Measurements from ENCODE around the gene PARD6G.

- no peak for TF ChIP-seq POLR2A (IDR thresholded peaks at IDR 0.05)
- TF ChIP-seq, protein P1, sequence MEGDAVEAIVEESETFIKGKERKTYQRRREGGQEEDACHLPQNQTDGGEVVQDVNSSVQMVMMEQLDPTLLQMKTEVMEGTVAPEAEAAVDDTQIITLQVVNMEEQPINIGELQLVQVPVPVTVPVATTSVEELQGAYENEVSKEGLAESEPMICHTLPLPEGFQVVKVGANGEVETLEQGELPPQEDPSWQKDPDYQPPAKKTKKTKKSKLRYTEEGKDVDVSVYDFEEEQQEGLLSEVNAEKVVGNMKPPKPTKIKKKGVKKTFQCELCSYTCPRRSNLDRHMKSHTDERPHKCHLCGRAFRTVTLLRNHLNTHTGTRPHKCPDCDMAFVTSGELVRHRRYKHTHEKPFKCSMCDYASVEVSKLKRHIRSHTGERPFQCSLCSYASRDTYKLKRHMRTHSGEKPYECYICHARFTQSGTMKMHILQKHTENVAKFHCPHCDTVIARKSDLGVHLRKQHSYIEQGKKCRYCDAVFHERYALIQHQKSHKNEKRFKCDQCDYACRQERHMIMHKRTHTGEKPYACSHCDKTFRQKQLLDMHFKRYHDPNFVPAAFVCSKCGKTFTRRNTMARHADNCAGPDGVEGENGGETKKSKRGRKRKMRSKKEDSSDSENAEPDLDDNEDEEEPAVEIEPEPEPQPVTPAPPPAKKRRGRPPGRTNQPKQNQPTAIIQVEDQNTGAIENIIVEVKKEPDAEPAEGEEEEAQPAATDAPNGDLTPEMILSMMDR (IDR thresholded peaks at IDR 0.05) = no peak
These were observed 56.0 kb downstream of the PARD6G start for GRCh38 chr18:80191264-80191663.
